Mesodermal cell (in vitro differentiated cells): ENCODE data around the gene MZT2A.
"Not testable (repeated sequence)": the region's sequence is repeated elsewhere in the genome, so short reads cannot be mapped to it uniquely, and the experiment has no call there.

ENCODE experiments used
- H3K27ac ChIP-seq: 2 replicates; pipeline ENCODE4 v1.7.0; 2013; ENCODE audit warnings: mild to moderate bottlenecking, low read depth, low read length, moderate library complexity; ENCODE audit not compliant: severe bottlenecking
- H3K36me3 ChIP-seq: 2 replicates; pipeline ENCODE4 v1.7.1; 2013; ENCODE audit warnings: mild to moderate bottlenecking, low read length, moderate library complexity; ENCODE audit not compliant: control insufficient read depth, insufficient read depth
- H3K4me1 ChIP-seq: one replicate; pipeline ENCODE4 v1.7.1; 2013; ENCODE audit warnings: mild to moderate bottlenecking, low read length; ENCODE audit not compliant: insufficient read depth, control insufficient read depth, poor library complexity, severe bottlenecking
- H3K4me3 ChIP-seq: 2 replicates; pipeline ENCODE4 v1.7.0; 2013; ENCODE audit warnings: low read length, control low read depth, mild to moderate bottlenecking; ENCODE audit not compliant: insufficient read depth, poor library complexity, severe bottlenecking; ENCODE audit errors: extremely low read depth
- H3K9me3 ChIP-seq: 2 replicates; pipeline ENCODE4 v1.7.1; 2013; ENCODE audit warnings: mild to moderate bottlenecking, low read length, moderate library complexity; ENCODE audit not compliant: control insufficient read depth
- WGBS, 2 experiments: methylation state at CpG; one replicate each; pipeline ENCODE4 v1.1.5; 2013; ENCODE audit warnings: missing lambda C conversion rate in 2 of 2; ENCODE audit not compliant: insufficient coverage in 2 of 2; 5-methylcytosine and 5-hydroxymethylcytosine counted together

Gene MZT2A

DNA sequence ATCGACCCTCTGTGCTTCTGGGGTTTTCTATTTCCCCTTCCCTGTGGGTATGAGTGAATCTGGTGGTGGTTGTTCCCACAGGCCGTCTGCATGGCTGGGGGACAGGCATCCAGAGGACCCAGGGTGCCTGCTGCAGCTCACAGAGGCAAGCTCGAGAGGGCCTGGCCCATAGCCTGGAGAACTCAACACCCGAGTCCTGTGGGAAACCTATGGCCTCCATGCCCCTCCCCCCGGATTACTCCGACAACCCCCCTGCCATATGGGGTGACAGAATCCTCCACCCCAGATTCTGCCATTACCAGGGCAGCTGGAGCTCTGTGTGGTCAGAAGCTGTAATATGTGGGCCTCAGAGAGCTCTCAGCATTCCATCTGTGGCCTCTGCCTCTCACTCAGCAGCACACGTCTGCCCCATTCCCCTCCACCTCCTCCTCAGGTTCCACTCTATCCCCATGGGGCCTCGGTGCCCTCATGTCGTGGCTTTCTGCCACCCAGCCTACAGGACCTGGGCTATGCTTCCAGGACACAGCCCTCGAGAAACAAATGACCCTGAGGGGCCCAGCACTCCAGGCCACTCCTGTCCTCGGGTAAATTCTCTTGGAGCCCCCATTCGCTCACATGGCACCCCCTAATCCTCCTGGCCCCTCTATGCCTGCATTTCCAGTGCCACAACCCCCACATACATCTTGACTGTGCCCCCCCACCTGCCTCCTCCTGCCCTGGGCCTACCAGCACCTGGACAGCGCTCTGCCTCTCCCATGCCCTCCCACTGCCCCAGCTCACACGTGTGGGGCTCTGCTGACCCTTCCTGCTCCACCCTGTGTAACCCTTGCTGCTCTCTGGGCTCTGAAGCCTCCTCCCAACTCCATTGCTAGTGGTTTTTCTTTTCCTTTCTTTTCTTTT, 3.6 kb downstream of the MZT2A start:
- peaks cover 21% of the 10 kb centered on the region for H3K36me3 ChIP-seq
- H3K27ac ChIP-seq = no peak overlapping the region
- 88% methylated on average over 7 to 10 of the region's 14 CpGs for WGBS, 2 experiments
- H3K4me1 ChIP-seq = no peaks in the 10 kb centered on the region
- no peaks in the 10 kb centered on the region for H3K9me3 ChIP-seq
- no peak overlapping the region for H3K4me3 ChIP-seq

- not testable (repeated sequence) for H3K4me1 ChIP-seq, H3K4me3 ChIP-seq, H3K9me3 ChIP-seq, H3K27ac ChIP-seq
- WGBS, 2 experiments = 87 to 94% methylated on average over 7 to 12 of the region's 14 CpGs
- H3K36me3 ChIP-seq = peaks cover 21% of the 10 kb centered on the region
These were observed 5.8 kb downstream of the MZT2A start for GRCh38 chr2:131486201-131486902.

DNA sequence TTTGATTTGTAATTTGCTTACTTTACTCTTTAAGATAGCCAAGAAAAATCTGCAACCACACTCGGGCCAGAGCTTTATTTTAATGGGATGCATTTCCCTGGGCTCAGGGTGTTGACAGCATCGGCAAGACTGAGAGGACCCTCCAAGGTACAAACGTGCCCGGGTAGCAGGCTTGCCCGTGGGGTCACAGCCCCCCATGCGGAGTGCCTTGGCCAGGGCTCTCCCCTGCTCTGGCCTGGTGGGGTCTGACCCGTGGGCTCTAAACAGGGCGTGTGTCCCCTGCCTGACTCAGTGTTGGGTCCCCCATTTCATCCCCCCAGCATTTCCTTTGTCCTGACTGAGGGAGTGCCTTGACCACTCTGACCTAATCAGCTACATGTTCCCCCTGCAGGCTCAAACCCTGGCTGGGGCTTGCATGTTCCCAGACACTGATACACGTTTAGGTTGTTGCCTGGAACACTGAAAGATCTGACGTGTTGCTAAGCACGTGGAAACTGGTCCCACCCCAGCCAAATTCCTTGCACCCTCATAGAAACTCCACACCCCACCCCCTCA, 7.2 kb downstream of the MZT2A start:
- H3K4me1 ChIP-seq, H3K4me3 ChIP-seq, H3K9me3 ChIP-seq, H3K27ac ChIP-seq: not testable (repeated sequence)
- peaks cover 16% of the 10 kb centered on the region for H3K36me3 ChIP-seq
- WGBS, 2 experiments = 93 to 97% methylated on average over 5 to 10 of the region's 11 CpGs

- not testable (repeated sequence) for H3K9me3 ChIP-seq, H3K4me3 ChIP-seq, H3K27ac ChIP-seq, H3K4me1 ChIP-seq
- peaks cover 11% of the 10 kb centered on the region for H3K36me3 ChIP-seq
- WGBS, 2 experiments = 94 to 96% methylated on average over 17 to 20 of the region's 24 CpGs
These were observed 8.0 kb downstream of the MZT2A start for GRCh38 chr2:131483981-131484820.

GRCh38 chr2:131482506-131483155, 9.6 kb downstream of the MZT2A start:
- 88 to 89% methylated on average over 13 of the region's 19 CpGs for WGBS, 2 experiments
- H3K27ac ChIP-seq, H3K4me1 ChIP-seq, H3K4me3 ChIP-seq, H3K9me3 ChIP-seq, H3K36me3 ChIP-seq: not testable (repeated sequence)

- not testable (repeated sequence) for H3K36me3 ChIP-seq, H3K4me1 ChIP-seq, H3K4me3 ChIP-seq, H3K27ac ChIP-seq, H3K9me3 ChIP-seq
- 92 to 96% methylated on average over 6 of the region's 20 CpGs for WGBS, 2 experiments
These were observed 11.8 kb downstream of the MZT2A start for GRCh38 chr2:131480351-131480750.

DNA sequence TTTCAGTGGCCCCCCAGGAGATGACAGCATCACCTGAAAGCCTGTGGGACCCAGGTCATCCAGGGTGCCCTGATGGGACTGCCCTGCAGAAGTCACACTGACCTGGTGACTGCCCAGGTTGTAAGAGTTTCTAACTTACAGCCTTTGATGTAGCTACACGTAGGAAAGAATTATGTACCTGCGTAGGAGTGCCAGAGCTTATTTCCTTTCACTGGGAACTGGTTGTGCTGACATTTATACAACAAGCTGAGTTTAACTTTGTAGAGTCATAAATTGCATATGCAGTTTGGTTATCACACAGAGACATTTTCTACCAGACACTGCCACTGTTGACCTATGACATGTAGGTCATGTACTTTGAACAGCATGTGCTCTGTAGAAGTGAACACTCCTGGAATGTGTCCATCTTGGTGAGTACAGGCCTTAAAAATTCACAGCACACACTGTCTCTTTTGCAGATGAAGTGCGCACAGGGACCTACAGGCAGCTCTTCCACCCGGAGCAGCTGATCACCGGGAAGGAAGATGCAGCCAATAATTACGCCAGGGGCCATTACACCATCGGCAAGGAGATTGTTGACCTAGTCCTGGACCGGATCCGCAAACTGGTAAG, 13.2 kb downstream of the MZT2A start:
- not testable (repeated sequence) for H3K9me3 ChIP-seq, H3K4me1 ChIP-seq, H3K27ac ChIP-seq, H3K4me3 ChIP-seq, H3K36me3 ChIP-seq
- WGBS, 2 experiments = 94 to 95% methylated on average over 3 to 4 of the region's 9 CpGs

DNA sequence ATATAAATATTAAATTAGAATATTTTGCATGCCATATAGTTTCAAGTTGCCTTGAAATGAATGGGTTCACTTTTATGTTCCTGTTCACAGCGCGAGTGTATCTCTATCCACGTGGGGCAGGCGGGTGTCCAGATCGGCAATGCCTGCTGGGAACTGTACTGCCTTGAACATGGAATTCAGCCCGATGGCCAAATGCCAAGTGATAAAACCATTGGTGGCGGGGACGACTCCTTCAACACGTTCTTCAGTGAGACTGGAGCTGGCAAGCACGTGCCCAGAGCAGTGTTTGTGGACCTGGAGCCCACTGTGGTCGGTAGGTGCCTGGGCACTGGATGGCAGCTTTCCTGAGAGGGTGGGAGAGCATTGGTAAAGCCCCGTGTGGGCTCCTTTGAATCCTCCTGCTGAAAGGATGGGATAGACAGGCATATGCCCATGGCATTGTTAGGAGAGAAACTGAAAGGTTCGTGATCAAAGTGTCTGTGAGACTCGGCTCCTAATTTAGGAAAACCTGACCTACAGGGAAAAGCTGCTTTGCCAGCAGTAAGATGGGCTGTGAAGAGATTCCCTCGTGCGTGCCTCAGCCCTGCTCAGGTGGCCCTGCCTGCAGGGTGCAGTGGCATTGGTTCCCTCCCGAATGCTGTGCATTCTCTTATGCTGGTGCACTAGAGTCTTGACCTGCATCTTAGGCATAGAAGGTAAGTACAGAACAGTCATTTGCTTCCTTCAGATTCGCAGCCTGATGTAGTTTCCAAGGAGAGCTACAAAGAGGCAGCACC, 13.9 kb downstream of the MZT2A start:
- not testable (repeated sequence) for H3K9me3 ChIP-seq, H3K4me1 ChIP-seq, H3K4me3 ChIP-seq, H3K27ac ChIP-seq, H3K36me3 ChIP-seq
- 95 to 100% methylated on average over 5 to 7 of the region's 18 CpGs for WGBS, 2 experiments

DNA sequence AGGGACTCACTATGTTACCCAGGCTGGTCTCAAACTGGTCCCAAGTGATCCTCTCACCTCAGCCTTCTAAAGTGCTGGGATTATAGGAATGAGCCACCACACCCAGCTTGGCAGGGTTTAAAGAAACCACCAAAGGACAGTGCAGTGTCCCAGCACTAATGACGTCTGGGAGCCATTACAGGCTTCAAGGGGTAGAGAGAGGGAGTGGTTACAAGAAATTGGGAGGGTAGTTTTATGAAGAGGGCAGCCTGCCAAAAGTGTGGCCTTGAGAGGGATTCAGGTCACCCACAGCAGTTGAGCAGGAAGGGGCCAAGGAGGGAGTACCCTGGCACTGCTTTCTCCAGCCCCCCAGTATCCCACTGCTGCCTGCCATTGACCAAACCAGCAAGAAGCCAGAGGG, 15.0 kb downstream of the MZT2A start:
- H3K36me3 ChIP-seq, H3K9me3 ChIP-seq, H3K27ac ChIP-seq, H3K4me1 ChIP-seq, H3K4me3 ChIP-seq: not testable (repeated sequence)
- WGBS, 2 experiments = 100% methylated on average over 1 of the region's 1 CpG
